Esophagus muscularis mucosa (tissue), 4 donors: ENCODE data around the gene TOMM20.

ENCODE experiments used
- CTCF ChIP-seq, 3 experiments: fragments of 200-600 bp in 2 of 3; fragments of 450-650 bp in 1 of 3; sonication (generic) in 2 of 3; IDR thresholded peaks; one replicate each; pipeline ENCODE4 v1.5.1; 2017 to 2019; ENCODE audit warnings: antibody characterized with exemption in 3 of 3, mild to moderate bottlenecking in 2 of 3, moderate library complexity in 1 of 3
- EP300 ChIP-seq: sonication (generic); formaldehyde crosslinking; IDR thresholded peaks from one replicate; pipeline ENCODE4 v1.6.1; 2017; ENCODE audit warnings: antibody characterized with exemption
- POLR2A ChIP-seq: fragments of 450-650 bp; IDR thresholded peaks from one replicate; pipeline ENCODE4 v1.6.1; 2017; ENCODE audit warnings: antibody characterized with exemption, moderate library complexity, mild to moderate bottlenecking, low read depth
- POLR2AphosphoS5 ChIP-seq, 2 donors: sonication (generic); formaldehyde crosslinking; IDR thresholded peaks; one replicate each; pipeline ENCODE4 v1.6.1; 2017; ENCODE audit warnings: antibody characterized with exemption in 2 of 2

- TF ChIP-seq CTCF (IDR thresholded peaks at IDR 0.05) = no peak
- TF ChIP-seq POLR2A = no peak
- peak; percentile 51 to 54 for TF ChIP-seq POLR2AphosphoS5 (IDR thresholded peaks at IDR 0.05)
- no peak for TF ChIP-seq EP300
These were observed 58.8 kb downstream of the TOMM20 start for GRCh38 chr1:235069577-235070563.
